IMR-90 (cell line): ENCODE results near the gene NTM. TPM values are rescaled to one million over a fixed set of nuclear protein-coding genes. Genes with fewer than 3 reads are reported as not detected.

Experiments
- ATAC-seq: fragments of 200-7000 bp; cut with Tn5 transposase; 2 replicates; pipeline ENCODE4 v1.9.1; 2020; ENCODE audit warnings: low read depth, mild to moderate bottlenecking, moderate library complexity
- BruUV-seq: library from RNA; stranded (reverse); fragments of 400-500 nt; replicated peaks from 2 replicates; lab custom pipeline; 2021; lab: Mats Ljungman, UMichigan
- CTCF ChIA-PET: fragments of 300-600 bp; formaldehyde crosslinking; extraction: SDS; loops from one replicate; lab custom pipeline; 2021; ENCODE audit warnings: antibody characterized with exemption; lab: Yijun Ruan, JAX
- POLR2A ChIA-PET: fragments of 300-600 bp; sonication (Branson Sonifier 250); formaldehyde crosslinking; loops from one replicate; lab custom pipeline; 2022; ENCODE audit warnings: antibody characterized with exemption; ENCODE audit not compliant: unreplicated experiment; lab: Charles Lee
- DNase-seq: peaks from one replicate; pipeline ENCODE4 v3.0.0; 2013
- H2AFZ ChIP-seq: replicated peaks from 2 replicates; pipeline ENCODE3; 2013; ENCODE audit warnings: low read length, mild to moderate bottlenecking; ENCODE audit not compliant: poor library complexity
- H2AK5ac ChIP-seq: 2 replicates; pipeline ENCODE4 v1.6.1; 2013; ENCODE audit warnings: low read depth, low read length, inconsistent platforms
- H2AK9ac ChIP-seq: replicated peaks from 2 replicates; pipeline ENCODE3; 2013; ENCODE audit warnings: mild to moderate bottlenecking, low read depth, low read length, moderate library complexity; ENCODE audit not compliant: poor library complexity
- H2BK120ac ChIP-seq: 2 replicates; pipeline ENCODE4 v1.6.1; 2013; ENCODE audit warnings: low read depth, low read length, inconsistent platforms
- H2BK15ac ChIP-seq: 3 replicates; pipeline ENCODE4 v1.6.1; 2013; ENCODE audit warnings: low read depth, low read length, inconsistent platforms
- H2BK20ac ChIP-seq: 2 replicates; pipeline ENCODE4 v1.6.1; 2013; ENCODE audit warnings: low read depth, mild to moderate bottlenecking, inconsistent platforms, low read length, moderate library complexity
- H2BK5ac ChIP-seq: 2 replicates; pipeline ENCODE4 v1.6.1; 2013; ENCODE audit warnings: mild to moderate bottlenecking, low read depth, low read length, inconsistent platforms; ENCODE audit not compliant: poor library complexity, severe bottlenecking
- H3K14ac ChIP-seq: replicated peaks from 2 replicates; pipeline ENCODE4 v1.6.1; 2013; ENCODE audit warnings: low read depth, low read length, inconsistent platforms
- H3K18ac ChIP-seq: 2 replicates; pipeline ENCODE4 v1.6.1; 2013; ENCODE audit warnings: low read depth, low read length, control low read depth
- H3K23ac ChIP-seq: 2 replicates; pipeline ENCODE4 v1.6.1; 2013; ENCODE audit warnings: low read depth, low read length, inconsistent platforms
- H3K27ac ChIP-seq: 2 replicates; pipeline ENCODE4 v1.5.1; 2013; ENCODE audit warnings: mild to moderate bottlenecking, control low read depth, low read length; ENCODE audit not compliant: insufficient read depth
- H3K27me3 ChIP-seq: 2 replicates; pipeline ENCODE4 v1.6.1; 2013; ENCODE audit warnings: low read length; ENCODE audit not compliant: control insufficient read depth, insufficient read depth
- H3K36me3 ChIP-seq: 2 replicates; pipeline ENCODE4 v1.6.1; 2013; ENCODE audit warnings: low read length, mixed read lengths; ENCODE audit not compliant: control insufficient read depth, insufficient read depth
- H3K4ac ChIP-seq: 2 replicates; pipeline ENCODE4 v1.6.1; 2013; ENCODE audit warnings: low read depth, low read length, inconsistent platforms
- H3K4me1 ChIP-seq: 2 replicates; pipeline ENCODE4 v1.6.1; 2013; ENCODE audit warnings: low read length, mixed read lengths; ENCODE audit not compliant: control insufficient read depth, insufficient read depth
- H3K4me2 ChIP-seq: 2 replicates; pipeline ENCODE4 v1.6.1; 2013; ENCODE audit warnings: low read depth, mild to moderate bottlenecking, control low read depth, low read length, moderate library complexity
- H3K4me3 ChIP-seq: 2 replicates; pipeline ENCODE4 v1.5.1; 2013; ENCODE audit warnings: low read depth, mild to moderate bottlenecking, control low read depth, low read length, moderate library complexity; ENCODE audit not compliant: insufficient read depth
- H3K56ac ChIP-seq: 2 replicates; pipeline ENCODE4 v1.6.1; 2013; ENCODE audit warnings: low read length, inconsistent platforms; ENCODE audit not compliant: insufficient read depth; ENCODE audit errors: extremely low read depth
- H3K79me1 ChIP-seq, 2 experiments: 2 replicates each; pipeline ENCODE4 v1.6.1; 2013; ENCODE audit warnings: low read length in 2 of 2, inconsistent platforms in 1 of 2, low read depth in 1 of 2
- H3K9ac ChIP-seq: 2 replicates; pipeline ENCODE4 v1.6.1; 2013; ENCODE audit warnings: low read depth, low read length, control low read depth
- H3K9me1 ChIP-seq: 2 replicates; pipeline ENCODE4 v1.6.1; 2013; ENCODE audit warnings: low read length, inconsistent platforms; ENCODE audit not compliant: insufficient read depth
- H3K9me3 ChIP-seq: 2 replicates; pipeline ENCODE4 v1.6.1; 2013; ENCODE audit warnings: low read length; ENCODE audit not compliant: control insufficient read depth, insufficient read depth
- H4K20me1 ChIP-seq: 2 replicates; pipeline ENCODE4 v1.6.1; 2013; ENCODE audit warnings: low read length, inconsistent platforms; ENCODE audit not compliant: insufficient read depth
- H4K5ac ChIP-seq: 2 replicates; pipeline ENCODE4 v1.6.1; 2013; ENCODE audit warnings: mild to moderate bottlenecking, low read depth, low read length, control low read depth
- H4K8ac ChIP-seq, 2 experiments: 2 replicates each; pipeline ENCODE4 v1.6.1; 2013; ENCODE audit warnings: low read depth in 2 of 2, low read length in 2 of 2, control low read depth in 1 of 2, inconsistent platforms in 1 of 2
- H4K91ac ChIP-seq: 2 replicates; pipeline ENCODE4 v1.6.1; 2013; ENCODE audit warnings: low read depth, low read length, inconsistent platforms; ENCODE audit not compliant: insufficient read depth
- BHLHE40 ChIP-seq: fragments of 150-350 bp; IDR thresholded peaks from 2 replicates; pipeline ENCODE4 v1.6.1; 2016; ENCODE audit warnings: mild to moderate bottlenecking, low read depth, low read length
- CEBPB ChIP-seq: IDR thresholded peaks from 2 replicates; pipeline ENCODE4 v1.6.1; 2012; ENCODE audit warnings: low read depth, low read length, improper control_type of control experiment
- CHD1 ChIP-seq: IDR thresholded peaks from 2 replicates; pipeline ENCODE4 v1.6.1; 2012; ENCODE audit warnings: low read depth, low read length, improper control_type of control experiment
- CTCF ChIP-seq: conservative IDR thresholded peaks from 2 replicates; pipeline ENCODE4 v1.5.1; 2012; ENCODE audit warnings: mild to moderate bottlenecking, low read depth, low read length, improper control_type of control experiment
- ELK1 ChIP-seq: fragments of 150-350 bp; IDR thresholded peaks from 2 replicates; pipeline ENCODE4 v1.6.1; 2016; ENCODE audit warnings: low read depth, mild to moderate bottlenecking, low read length, moderate library complexity, borderline replicate concordance
- FOS ChIP-seq: fragments of 150-350 bp; IDR thresholded peaks from 2 replicates; pipeline ENCODE4 v1.6.1; 2016; ENCODE audit warnings: low read depth, low read length
- MAFK ChIP-seq: IDR thresholded peaks from 2 replicates; pipeline ENCODE4 v1.6.1; 2012; ENCODE audit warnings: low read depth, low read length, improper control_type of control experiment
- MAZ ChIP-seq: IDR thresholded peaks from 2 replicates; pipeline ENCODE4 v1.6.1; 2012; ENCODE audit warnings: low read depth, mild to moderate bottlenecking, low read length, improper control_type of control experiment, moderate library complexity, borderline replicate concordance
- MXI1 ChIP-seq: IDR thresholded peaks from 2 replicates; pipeline ENCODE4 v1.6.1; 2012; ENCODE audit warnings: low read depth, mild to moderate bottlenecking, low read length, moderate library complexity, borderline replicate concordance
- NFE2L2 ChIP-seq: fragments of 150-350 bp; IDR thresholded peaks from 2 replicates; pipeline ENCODE4 v1.6.1; 2016; ENCODE audit warnings: low read depth, mild to moderate bottlenecking, low read length
- POLR2A ChIP-seq: IDR thresholded peaks from 2 replicates; pipeline ENCODE4 v1.6.1; 2012; ENCODE audit warnings: mild to moderate bottlenecking, low read depth, low read length
- RAD21 ChIP-seq: IDR thresholded peaks from 2 replicates; pipeline ENCODE4 v1.6.1; 2012; ENCODE audit warnings: low read length, improper control_type of control experiment
- RCOR1 ChIP-seq: IDR thresholded peaks from 2 replicates; pipeline ENCODE4 v1.6.1; 2012; ENCODE audit warnings: mild to moderate bottlenecking, low read length, improper control_type of control experiment; ENCODE audit not compliant: insufficient replicate concordance
- RFX5 ChIP-seq: IDR thresholded peaks from 2 replicates; pipeline ENCODE4 v1.8.0; 2012; ENCODE audit warnings: low read depth, mild to moderate bottlenecking, low read length, moderate library complexity
- SMC3 ChIP-seq: fragments of 150-350 bp; IDR thresholded peaks from 2 replicates; pipeline ENCODE4 v1.6.1; 2016; ENCODE audit warnings: low read depth, mild to moderate bottlenecking, antibody characterized with exemption, low read length, moderate library complexity
- WGBS, 2 experiments: methylation state at CpG; one replicate each; pipeline versions ENCODE4 v1.1.5 to v1.1.7; 2013; ENCODE audit warnings: missing lambda C conversion rate in 2 of 2; ENCODE audit not compliant: insufficient read length in 1 of 2; ENCODE audit errors: extremely low coverage in 2 of 2; 5-methylcytosine and 5-hydroxymethylcytosine counted together
- dilution Hi-C: fragments of 300-500 bp; cut with HindIII; formaldehyde crosslinking; loops from one replicate; pipeline ENCODE4 v1.14.3; 2018; ENCODE audit warnings: low sequenced_read_pairs; ENCODE audit not compliant: unreplicated experiment
- in situ Hi-C: fragments of 300-500 bp; cut with MboI; formaldehyde crosslinking; loops from 3 replicates; pipeline ENCODE4 v1.14.3; 2019; ENCODE audit warnings: low sequenced_read_pairs, inconsistent platforms, mixed read lengths
- intact Hi-C: fragments of 100-400 bp; cut with micrococcal nuclease; formaldehyde crosslinking; loops from 2 replicates; pipeline ENCODE4 v1.10.0; 2022
- polyA plus RNA-seq, 3 experiments: library from polyadenylated mRNA; depleted of rRNA; stranded (reverse); fragments of >200 nt; gene quantifications; 2 replicates each; pipeline ENCODE4 v1.2.3, GENCODE V29; 2012; ENCODE audit warnings: low replicate concordance in 1 of 3
- total RNA-seq: library from RNA; depleted of rRNA; stranded (reverse); fragments of >200 nt; gene quantifications from 2 replicates; pipeline ENCODE4 v1.2.3, GENCODE V29; 2012
- TF ChIP-seq, protein P1 (sequence below): fragments of 150-350 bp; IDR thresholded peaks from 2 replicates; pipeline ENCODE4 v1.6.1; 2017; ENCODE audit warnings: mild to moderate bottlenecking, antibody characterized with exemption, low read length, low read depth

The NTM gene
- total and polyA plus RNA-seq, 2 of the 4 experiments (the other 2 are of a cell fraction) = 19.5 to 25.5 TPM

DNA sequence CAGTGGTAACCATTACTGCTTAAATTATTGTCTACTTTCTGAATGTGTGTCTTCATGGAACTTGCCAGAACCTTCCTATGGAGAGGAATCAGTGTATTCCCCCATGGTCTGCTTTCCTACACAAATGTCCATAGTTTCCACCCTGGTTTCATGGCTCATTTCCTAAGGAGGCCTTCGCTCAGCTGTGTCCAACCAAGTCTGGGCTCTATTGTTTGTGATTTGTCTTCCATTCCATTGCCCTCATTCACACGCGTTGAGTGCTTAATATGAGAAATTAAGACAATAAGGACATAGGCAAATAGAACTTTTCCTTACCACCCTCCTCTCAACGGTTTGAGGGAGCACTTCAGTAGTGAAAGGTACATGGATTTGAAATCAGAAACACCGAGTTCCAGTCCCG lies 510.6 kb downstream of the NTM start:
- dilution Hi-C loops = no loop called here
- H3K4me2 ChIP-seq = no peak overlapping the region
- no peak overlapping the region for H3K56ac ChIP-seq
- no peak for ATAC-seq
- CTCF ChIA-PET = no interaction called here
- H3K4me1 ChIP-seq = no peaks in the 10 kb centered on the region
- TF ChIP-seq BHLHE40 (no peak), CTCF (no peak), RAD21 (no peak), FOS (no peak), NFE2L2 (no peak), CHD1 (no peak), MAFK (no peak), CEBPB (no peak), MAZ (no peak), RFX5 (no peak), ELK1 (no peak), MXI1 (no peak), SMC3 (no peak), POLR2A (no peak), RCOR1 (no peak)
- TF ChIP-seq, protein P1, sequence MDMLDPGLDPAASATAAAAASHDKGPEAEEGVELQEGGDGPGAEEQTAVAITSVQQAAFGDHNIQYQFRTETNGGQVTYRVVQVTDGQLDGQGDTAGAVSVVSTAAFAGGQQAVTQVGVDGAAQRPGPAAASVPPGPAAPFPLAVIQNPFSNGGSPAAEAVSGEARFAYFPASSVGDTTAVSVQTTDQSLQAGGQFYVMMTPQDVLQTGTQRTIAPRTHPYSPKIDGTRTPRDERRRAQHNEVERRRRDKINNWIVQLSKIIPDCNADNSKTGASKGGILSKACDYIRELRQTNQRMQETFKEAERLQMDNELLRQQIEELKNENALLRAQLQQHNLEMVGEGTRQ = no peak
- H3K23ac ChIP-seq = no peak overlapping the region
- intact Hi-C loops = no loop called here
- H3K9me3 ChIP-seq = no peaks in the 10 kb centered on the region
- H3K9ac ChIP-seq = no peak overlapping the region
- H3K14ac ChIP-seq = no peak overlapping the region
- no peak overlapping the region for H2BK5ac ChIP-seq
- no peak overlapping the region for H3K18ac ChIP-seq
- H3K79me1 ChIP-seq = no peaks in the 10 kb centered on the region
- no peak overlapping the region for H4K8ac ChIP-seq
- H3K36me3 ChIP-seq = no peaks in the 10 kb centered on the region
- H2AK5ac ChIP-seq = no peak overlapping the region
- POLR2A ChIA-PET = no interaction called here
- no peak overlapping the region for H2BK20ac ChIP-seq
- no peaks in the 10 kb centered on the region; the same call in 1 of the 2 replicates for H3K9me1 ChIP-seq
- in situ Hi-C loops = loop anchor here (10.0 to 25.0 kb wide), 3 partner anchors 174 to 1469 kb away; partner anchors contain the start of gene SNX19
- no peak overlapping the region for H2AK9ac ChIP-seq
- no peaks in the 10 kb centered on the region for H4K20me1 ChIP-seq
- no peak overlapping the region for H4K5ac ChIP-seq
- no peak overlapping the region for H3K4ac ChIP-seq
- no peaks in the 10 kb centered on the region for H3K27me3 ChIP-seq
- no peak overlapping the region for H2AFZ ChIP-seq
- H4K91ac ChIP-seq = no peak overlapping the region
- no peak overlapping the region for H2BK15ac ChIP-seq
- WGBS, 2 experiments = no CpG with 5 or more reads among the region's 6 CpGs
- no peak overlapping the region for H2BK120ac ChIP-seq
- no peak overlapping the region for H3K4me3 ChIP-seq
- no peak overlapping the region for H3K27ac ChIP-seq
- BruUV-seq = no TSS peak
- DNase-seq = no peak
